SK-N-SH treated with all-trans-retinoic acid at 6 μM for 48 hours (cell line): ENCODE measurements around the gene IL6.
"Not testable (repeated sequence)": the region's sequence is repeated elsewhere in the genome, so short reads cannot be mapped to it uniquely, and the experiment has no call there.

Experiments
- ATAC-seq: fragments of 200-7000 bp; cut with Tn5 transposase; 3 replicates; pipeline ENCODE4 v1.9.1; 2020; ENCODE audit warnings: mild to moderate bottlenecking, moderate library complexity
- BACH2 ChIP-seq: fragments of 250-450 bp; sonication (Bioruptor Pico); IDR thresholded peaks from 2 replicates; pipeline ENCODE4 v1.9.0; 2021; ENCODE audit warnings: mild to moderate bottlenecking, borderline replicate concordance
- ESRRG ChIP-seq: fragments of 250-450 bp; sonication (Bioruptor Pico); IDR thresholded peaks from 2 replicates; pipeline ENCODE4 v1.6.1; 2021; ENCODE audit warnings: mild to moderate bottlenecking
- OSR1 ChIP-seq: fragments of 250-450 bp; sonication (Bioruptor Pico); IDR thresholded peaks from 2 replicates; pipeline ENCODE4 v1.8.0; 2022; ENCODE audit warnings: moderate library complexity, mild to moderate bottlenecking, inconsistent platforms

IL6 gene

DNA sequence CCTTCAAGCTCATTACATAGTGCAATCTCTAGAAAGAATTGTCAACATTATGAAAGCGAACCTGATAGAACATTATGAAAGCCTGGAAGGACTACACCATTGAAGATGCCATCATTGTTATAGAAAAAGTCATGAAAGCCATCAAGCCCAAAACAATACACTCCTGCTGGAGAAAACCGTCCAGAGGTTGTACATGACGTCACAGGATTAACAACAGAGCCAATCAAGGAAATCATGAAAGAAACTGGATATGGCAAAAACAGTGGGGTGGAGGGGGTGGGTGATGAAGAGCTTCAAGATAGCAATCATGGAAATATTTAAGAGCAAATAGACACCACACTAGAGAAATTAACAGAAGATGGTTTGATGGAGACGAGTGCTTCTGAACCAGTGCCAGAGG lies 50.0 kb downstream of the IL6 start (continued):
- TF ChIP-seq OSR1 = no peak

DNA sequence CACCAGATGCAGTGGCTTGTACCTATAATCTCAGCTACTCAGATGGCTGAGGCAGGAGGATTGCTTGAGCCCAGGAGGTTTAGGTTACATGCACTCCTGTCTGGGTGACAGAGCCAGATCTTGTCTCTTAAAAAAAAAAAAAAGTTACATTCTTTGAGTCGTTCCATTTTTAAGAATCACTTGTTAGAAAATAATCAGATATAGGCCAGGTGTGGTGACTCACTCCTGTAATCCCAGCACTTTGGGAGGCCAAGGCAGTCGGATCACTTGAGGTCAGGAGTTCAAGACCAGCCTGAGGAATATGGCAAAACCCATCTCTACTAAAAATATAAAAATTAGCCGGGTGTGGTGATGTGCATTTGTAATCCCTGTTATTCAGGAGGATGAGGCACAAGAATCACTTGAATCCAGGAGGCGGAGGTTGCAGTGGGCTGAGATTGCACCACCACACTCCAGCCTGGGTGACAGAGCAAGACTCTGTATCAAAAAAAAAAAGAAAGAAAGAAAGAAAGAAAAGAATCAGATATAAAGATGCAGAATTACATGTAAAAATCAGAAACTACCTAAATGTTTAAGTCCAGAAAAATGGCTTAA lies 52.8 kb downstream of the IL6 start:
- not testable (repeated sequence) for ATAC-seq

DNA sequence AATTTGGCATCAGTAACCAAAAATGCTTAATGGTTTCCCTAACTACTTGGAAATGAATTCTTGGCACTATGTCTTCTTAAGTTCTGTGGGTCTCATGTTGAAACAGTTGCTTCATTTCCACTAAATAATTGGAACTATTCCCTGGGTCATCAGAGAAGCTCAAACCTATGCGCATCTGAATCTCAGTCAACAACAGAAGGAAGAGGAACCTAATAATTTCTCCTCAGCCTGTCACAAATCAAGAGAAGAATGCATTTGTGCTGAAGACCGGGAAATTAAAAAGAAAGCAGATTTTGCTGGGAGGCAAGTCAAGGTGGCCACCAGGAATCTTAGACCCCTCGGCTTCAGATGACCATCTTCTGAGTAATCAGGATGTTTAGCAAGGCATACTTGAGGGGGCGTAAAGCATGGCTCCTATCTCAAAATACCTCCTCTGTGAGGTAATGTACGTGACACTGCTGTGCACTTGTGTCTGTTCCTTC lies 54.3 kb downstream of the IL6 start:
- TF ChIP-seq ESRRG (CRISPR knock-in tag) (no peak), BACH2 (CRISPR knock-in tag) (no peak)
- ATAC-seq = peak; percentile 55
